ENCODE measurements around the gene NCLN.

- TF ChIP-seq POLR2A (IDR thresholded peaks at IDR 0.05) (no peak), CTCF (IDR thresholded peaks at IDR 0.05) (no peak)
Observed at GRCh38 chr19:3208317-3209207, 22.8 kb downstream of the NCLN start.

Measured in testis (tissue), 2 donors.